ENCODE measurements around the gene SUCO.

- no peak for TF ChIP-seq CTCF (IDR thresholded peaks at IDR 0.05)
- TF ChIP-seq RCOR1 (IDR thresholded peaks at IDR 0.05; ENCODE audit: low read depth, low read length) = no peak
Measured at GRCh38 chr1:172488393-172488792, 44.6 kb upstream of the SUCO start.

Measured in A549 (cell line).